Panc1 (cell line): ENCODE measurements around the gene FZD1.

ENCODE experiments used
- POLR2AphosphoS5 ChIP-seq: IDR thresholded peaks from 2 replicates; pipeline ENCODE4 v1.6.1; 2012; ENCODE audit warnings: mild to moderate bottlenecking, low read depth, low read length, moderate library complexity
- TF ChIP-seq, protein P1 (sequence below): fragments of 450-650 bp; IDR thresholded peaks from 2 replicates; pipeline ENCODE4 v1.5.1; 2017; ENCODE audit warnings: mild to moderate bottlenecking

DNA sequence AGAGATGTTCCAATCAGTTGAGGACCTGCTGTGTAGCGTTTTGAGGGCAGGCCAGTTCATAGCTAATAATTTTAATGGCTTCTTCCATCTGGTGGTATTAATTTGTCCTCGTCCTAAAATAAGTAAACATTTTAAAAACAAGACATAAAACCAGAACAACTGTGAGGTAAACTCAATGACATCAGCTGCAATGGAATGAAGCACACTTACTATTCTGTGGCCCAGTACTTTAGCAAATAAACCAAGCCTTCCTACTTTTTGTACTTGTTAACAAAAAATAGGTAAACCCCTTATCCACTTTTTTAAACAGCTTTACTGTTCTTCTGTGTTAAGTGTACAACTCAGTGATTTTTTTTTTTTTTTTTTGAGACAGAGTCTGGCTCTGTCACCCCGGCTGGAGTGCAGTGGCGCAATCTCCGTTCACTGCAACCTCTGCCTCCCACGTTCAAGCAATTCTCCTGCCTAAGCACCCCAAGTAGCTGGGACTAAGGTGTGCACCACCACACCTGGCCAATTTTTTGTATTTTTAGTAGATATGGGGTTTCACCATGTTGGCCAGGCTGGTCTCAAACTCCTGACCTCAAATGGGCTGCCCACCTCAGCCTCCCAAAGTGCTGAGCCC lies 28.9 kb upstream of the FZD1 start:
- TF ChIP-seq, protein P1, sequence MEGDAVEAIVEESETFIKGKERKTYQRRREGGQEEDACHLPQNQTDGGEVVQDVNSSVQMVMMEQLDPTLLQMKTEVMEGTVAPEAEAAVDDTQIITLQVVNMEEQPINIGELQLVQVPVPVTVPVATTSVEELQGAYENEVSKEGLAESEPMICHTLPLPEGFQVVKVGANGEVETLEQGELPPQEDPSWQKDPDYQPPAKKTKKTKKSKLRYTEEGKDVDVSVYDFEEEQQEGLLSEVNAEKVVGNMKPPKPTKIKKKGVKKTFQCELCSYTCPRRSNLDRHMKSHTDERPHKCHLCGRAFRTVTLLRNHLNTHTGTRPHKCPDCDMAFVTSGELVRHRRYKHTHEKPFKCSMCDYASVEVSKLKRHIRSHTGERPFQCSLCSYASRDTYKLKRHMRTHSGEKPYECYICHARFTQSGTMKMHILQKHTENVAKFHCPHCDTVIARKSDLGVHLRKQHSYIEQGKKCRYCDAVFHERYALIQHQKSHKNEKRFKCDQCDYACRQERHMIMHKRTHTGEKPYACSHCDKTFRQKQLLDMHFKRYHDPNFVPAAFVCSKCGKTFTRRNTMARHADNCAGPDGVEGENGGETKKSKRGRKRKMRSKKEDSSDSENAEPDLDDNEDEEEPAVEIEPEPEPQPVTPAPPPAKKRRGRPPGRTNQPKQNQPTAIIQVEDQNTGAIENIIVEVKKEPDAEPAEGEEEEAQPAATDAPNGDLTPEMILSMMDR = no peak
- no peak for TF ChIP-seq POLR2AphosphoS5
